Mesenteric fat pad (tissue), 1 donor: ENCODE measurements around the gene SLC35G6. TPM values are rescaled to one million over a fixed set of nuclear protein-coding genes. Genes with fewer than 3 reads are reported as not detected.

Source experiments
- DNase-seq: peaks from one replicate; pipeline ENCODE4 v3.0.0-alpha.2; 2020; ENCODE audit warnings: low spot score
- total RNA-seq: library from RNA; stranded (reverse); fragmentation: NEBNext Ultra II Directional; extraction: Animal tissue kit (Norgen Biotek cat#: 25700); gene quantifications from one replicate; pipeline ENCODE4 v1.2.1, GENCODE V29; 2021
- donor health status: DM: yes; HTN: yes; CAD: no.

Gene SLC35G6
- total RNA-seq, 1 donor from 2014 or later, result not detected

- DNase-seq, result no peak
Observed at GRCh38 chr17:7502171-7502847, 21.1 kb downstream of the SLC35G6 start.

GRCh38 chr17:7502987-7503386, 21.7 kb downstream of the SLC35G6 start:
- DNase-seq, result no peak

DNA sequence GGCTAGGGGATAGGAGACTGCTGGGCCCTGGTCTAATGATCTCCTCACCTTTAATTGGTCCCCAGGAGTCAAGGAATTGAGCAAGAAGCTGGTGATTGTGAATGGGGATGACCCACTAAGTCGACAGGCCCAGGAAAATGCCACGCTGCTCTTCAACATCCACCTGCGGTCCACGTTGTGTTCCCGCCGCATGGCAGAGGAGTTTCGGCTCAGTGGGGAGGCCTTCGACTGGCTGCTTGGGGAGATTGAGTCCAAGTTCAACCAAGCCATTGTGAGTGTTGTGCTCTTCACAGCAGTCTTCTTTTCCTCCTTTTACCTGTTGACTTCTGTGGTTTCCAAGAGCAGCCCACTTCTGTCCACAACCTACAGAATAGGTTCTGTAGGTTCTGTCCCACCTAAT, 22.3 kb downstream of the SLC35G6 start:
- no peak for DNase-seq

- no peak for DNase-seq
Observed at GRCh38 chr17:7508145-7508544, 26.9 kb downstream of the SLC35G6 start.

GRCh38 chr17:7508846-7509245, 27.6 kb downstream of the SLC35G6 start:
- DNase-seq, result no peak

DNA sequence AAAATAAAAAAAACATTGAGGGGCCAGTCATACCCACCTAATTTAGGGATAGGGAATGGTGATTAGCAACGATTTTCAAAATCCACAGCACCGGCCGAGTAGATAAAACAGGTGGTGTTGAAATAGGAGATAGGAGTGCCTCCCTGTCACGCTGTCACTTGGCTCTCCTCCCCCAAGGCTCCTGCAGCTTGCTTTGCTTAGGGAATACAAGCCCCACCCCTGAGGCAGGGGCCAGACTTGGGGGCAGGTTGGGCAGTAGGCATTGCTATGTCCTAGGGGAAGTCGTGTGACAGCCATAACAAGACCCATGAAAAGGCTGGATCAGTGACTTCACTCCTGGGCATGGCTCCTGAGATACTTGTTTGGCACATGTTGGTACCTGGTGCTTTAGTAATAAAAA, 28.7 kb downstream of the SLC35G6 start:
- no peak for DNase-seq

DNA sequence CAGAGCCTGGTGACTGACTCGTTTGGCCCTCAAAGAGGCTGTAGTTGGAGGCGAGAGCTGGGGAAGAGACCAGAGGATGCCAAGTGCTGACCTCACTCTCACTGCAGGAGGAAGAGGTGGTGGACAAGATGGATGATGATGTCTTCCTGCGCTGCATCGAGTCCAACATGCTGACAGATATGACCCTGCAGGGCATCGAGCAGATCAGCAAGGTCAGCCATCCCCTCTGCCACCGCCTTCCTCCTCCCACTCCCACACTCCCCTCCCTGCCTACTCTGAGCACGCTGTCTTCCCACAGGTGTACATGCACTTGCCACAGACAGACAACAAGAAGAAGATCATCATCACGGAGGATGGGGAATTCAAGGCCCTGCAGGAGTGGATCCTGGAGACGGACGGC, 29.9 kb downstream of the SLC35G6 start:
- no peak for DNase-seq

GRCh38 chr17:7512105-7512504, 30.9 kb downstream of the SLC35G6 start:
- no peak for DNase-seq

- no peak for DNase-seq
Observed at GRCh38 chr17:7512824-7513540, 31.7 kb downstream of the SLC35G6 start.

DNA sequence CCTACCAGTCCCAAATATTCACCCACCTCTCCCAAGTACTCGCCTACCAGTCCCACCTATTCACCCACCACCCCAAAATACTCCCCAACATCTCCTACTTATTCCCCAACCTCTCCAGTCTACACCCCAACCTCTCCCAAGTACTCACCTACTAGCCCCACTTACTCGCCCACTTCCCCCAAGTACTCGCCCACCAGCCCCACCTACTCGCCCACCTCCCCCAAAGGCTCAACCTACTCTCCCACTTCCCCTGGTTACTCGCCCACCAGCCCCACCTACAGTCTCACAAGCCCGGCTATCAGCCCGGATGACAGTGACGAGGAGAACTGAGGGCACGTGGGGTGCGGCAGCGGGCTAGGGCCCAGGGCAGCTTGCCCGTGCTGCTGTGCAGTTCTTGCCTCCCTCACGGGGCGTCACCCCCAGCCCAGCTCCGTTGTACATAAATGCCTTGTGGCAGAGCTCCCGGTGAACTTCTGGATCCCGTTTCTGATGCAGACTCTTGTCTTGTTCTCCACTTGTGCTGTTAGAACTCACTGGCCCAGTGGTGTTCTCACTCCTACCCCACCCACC, 32.7 kb downstream of the SLC35G6 start:
- no peak for DNase-seq

- no peak for DNase-seq
Observed at GRCh38 chr17:7515911-7516610, 34.8 kb downstream of the SLC35G6 start.

GRCh38 chr17:7523033-7523432, 41.8 kb downstream of the SLC35G6 start:
- no peak for DNase-seq

DNA sequence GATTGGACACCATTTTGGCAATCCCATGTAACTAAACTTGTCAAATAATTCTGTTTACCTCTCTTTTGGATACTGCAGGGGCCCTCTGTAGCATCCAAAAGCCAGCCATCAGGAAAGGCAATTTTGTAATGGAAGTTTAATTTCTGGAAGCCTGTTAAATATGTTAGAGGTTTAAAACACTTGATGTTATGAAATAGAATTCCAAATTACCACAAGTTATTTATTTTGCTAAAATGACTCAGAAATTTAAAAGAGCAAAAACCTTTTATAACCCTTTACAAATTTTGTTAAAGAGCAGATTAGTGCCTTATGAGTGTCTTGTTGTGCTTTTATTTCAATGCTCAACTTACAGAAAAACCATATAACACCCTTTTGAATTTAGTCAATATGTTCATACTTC, 47.6 kb downstream of the SLC35G6 start:
- no peak for DNase-seq

DNA sequence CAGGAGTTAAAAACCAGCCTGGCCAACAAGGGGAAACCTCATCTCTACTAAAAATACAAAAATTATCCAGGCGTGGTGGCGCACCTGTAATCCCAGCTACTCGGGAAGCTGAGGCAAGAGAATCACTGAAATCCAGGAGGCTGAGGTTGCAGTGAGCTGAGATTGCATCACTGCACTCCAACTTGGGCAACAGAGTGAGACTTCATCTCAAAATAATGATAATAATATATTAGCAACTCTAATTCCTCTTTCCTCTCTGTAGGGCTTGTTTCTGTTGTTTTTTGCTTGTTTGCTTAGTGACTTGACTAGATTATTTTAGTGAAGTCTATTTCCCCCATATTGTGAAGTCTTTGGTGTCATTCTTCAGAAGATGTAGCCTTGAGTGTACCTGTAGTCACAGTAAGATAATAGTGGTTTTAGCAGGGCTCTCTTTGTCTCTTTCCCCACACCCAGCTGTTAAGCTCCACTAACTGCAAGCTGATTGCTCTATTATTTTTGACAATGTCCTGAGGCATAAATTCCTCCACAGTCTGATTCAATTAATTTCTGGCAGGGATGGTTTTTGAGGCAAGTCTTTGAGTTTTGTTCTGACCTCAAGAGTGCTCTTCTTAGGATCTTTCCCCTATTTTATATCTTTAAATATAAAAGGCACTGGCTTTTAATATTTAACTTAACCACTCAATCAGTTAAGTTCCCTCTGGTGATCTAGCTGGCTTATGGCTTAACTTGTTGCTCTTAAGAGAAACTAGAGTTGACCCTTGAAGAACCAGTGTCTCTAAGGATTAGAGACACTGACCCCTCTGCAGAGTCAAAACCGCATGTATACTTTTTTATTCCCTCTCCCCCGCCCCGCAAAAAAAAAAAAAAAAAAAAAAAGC, 49.0 kb downstream of the SLC35G6 start:
- no peak for DNase-seq

Other genes starting within 250 kb of the SLC35G6 start
- 24.7 TPM for gene DVL2, start 246.9 kb upstream of the SLC35G6 start, total RNA-seq
- gene PHF23, start 242.0 kb upstream of the SLC35G6 start, total RNA-seq, result 47.4 TPM
- gene GABARAP, start 239.0 kb upstream of the SLC35G6 start, total RNA-seq, result 468 TPM
- gene CTDNEP1, start 229.7 kb upstream of the SLC35G6 start, total RNA-seq, result 120 TPM
- gene ELP5, start 229.2 kb upstream of the SLC35G6 start, total RNA-seq, result 44.1 TPM
- 5.6 TPM for gene CLDN7, start 219.0 kb upstream of the SLC35G6 start, total RNA-seq
- gene SLC2A4, start 199.7 kb upstream of the SLC35G6 start, total RNA-seq, result 8.1 TPM
- gene YBX2, start 186.8 kb upstream of the SLC35G6 start, total RNA-seq, result 2.3 TPM
- gene EIF5A, start 173.8 kb upstream of the SLC35G6 start, total RNA-seq, result 503 TPM
- gene GPS2, start 166.1 kb upstream of the SLC35G6 start, total RNA-seq, result 51.2 TPM
- gene NEURL4, start 152.1 kb upstream of the SLC35G6 start, total RNA-seq, result 25.4 TPM
- 18.8 TPM for gene ACAP1, start 144.9 kb upstream of the SLC35G6 start, total RNA-seq
- gene KCTD11, start 129.3 kb upstream of the SLC35G6 start, total RNA-seq, result 11.9 TPM
- not detected for gene TMEM95, start 126.3 kb upstream of the SLC35G6 start, total RNA-seq
- 0.71 TPM for gene TNK1, start 100.4 kb upstream of the SLC35G6 start, total RNA-seq
- 42.6 TPM for gene PLSCR3, start 86.9 kb upstream of the SLC35G6 start, total RNA-seq
- 68.7 TPM for gene TMEM256, start 77.3 kb upstream of the SLC35G6 start, total RNA-seq
- gene NLGN2, start 73.6 kb upstream of the SLC35G6 start, total RNA-seq, result 21.0 TPM
- gene SPEM1, start 61.1 kb upstream of the SLC35G6 start, total RNA-seq, result not detected
- gene SPEM2, start 55.8 kb upstream of the SLC35G6 start, total RNA-seq, result not detected
- not detected for gene SPEM3, start 52.6 kb upstream of the SLC35G6 start, total RNA-seq
- gene TMEM102, start 46.0 kb upstream of the SLC35G6 start, total RNA-seq, result 3.2 TPM
- gene FGF11, start 41.9 kb upstream of the SLC35G6 start, total RNA-seq, result 2.4 TPM
- gene CHRNB1, start 36.4 kb upstream of the SLC35G6 start, total RNA-seq, result 6.8 TPM
- gene ZBTB4, start 1.8 kb upstream of the SLC35G6 start, total RNA-seq, result 72.5 TPM
- gene POLR2A, start 2.9 kb downstream of the SLC35G6 start, total RNA-seq, result 102 TPM
- 43.0 TPM for gene TNFSF12, start 67.6 kb downstream of the SLC35G6 start, total RNA-seq
- 26.3 TPM for gene TNFSF13, start 77.3 kb downstream of the SLC35G6 start, total RNA-seq
- 48.7 TPM for gene SENP3, start 80.5 kb downstream of the SLC35G6 start, total RNA-seq
- 286 TPM for gene CD68, start 98.2 kb downstream of the SLC35G6 start, total RNA-seq
- gene MPDU1, start 102.4 kb downstream of the SLC35G6 start, total RNA-seq, result 55.2 TPM
- not detected for gene SOX15, start 108.6 kb downstream of the SLC35G6 start, total RNA-seq
- gene FXR2, start 133.5 kb downstream of the SLC35G6 start, total RNA-seq, result 36.1 TPM
- 73.6 TPM for gene SAT2, start 146.4 kb downstream of the SLC35G6 start, total RNA-seq
- 0.71 TPM for gene SHBG, start 148.7 kb downstream of the SLC35G6 start, total RNA-seq
- 1.4 TPM for gene ATP1B2, start 169.5 kb downstream of the SLC35G6 start, total RNA-seq
- gene TP53, start 206.0 kb downstream of the SLC35G6 start, total RNA-seq, result 42.3 TPM
- gene WRAP53, start 207.0 kb downstream of the SLC35G6 start, total RNA-seq, result 4.9 TPM
- gene EFNB3, start 223.8 kb downstream of the SLC35G6 start, total RNA-seq, result 0.58 TPM
- 0.26 TPM for gene DNAH2, start 236.3 kb downstream of the SLC35G6 start, total RNA-seq